H1 (cell line): ENCODE data around the gene SSU72. TPM values are rescaled to one million over a fixed set of nuclear protein-coding genes. Genes with fewer than 3 reads are reported as not detected.
"Not testable (repeated sequence)": the region's sequence is repeated elsewhere in the genome, so short reads cannot be mapped to it uniquely, and the experiment has no call there.

Source experiments
- CTCF ChIA-PET: fragments of 300-600 bp; sonication (Branson Sonifier 250); formaldehyde crosslinking; loops from one replicate; lab custom pipeline; 2021; ENCODE audit not compliant: partially characterized antibody; lab: Charles Lee
- POLR2A ChIA-PET: fragments of 300-600 bp; sonication (Branson Sonifier 250); formaldehyde crosslinking; loops from one replicate; lab custom pipeline; 2021; ENCODE audit warnings: inconsistent platforms; ENCODE audit not compliant: partially characterized antibody; lab: Charles Lee
- DNase-seq, 2 experiments: peaks; one replicate each; pipeline versions ENCODE4 v3.0.0 to v3.0.0-alpha.2; 2010 to 2022; ENCODE audit warnings: low spot score in 2 of 2, low read depth in 1 of 2, mixed read lengths in 1 of 2
- FAIRE-seq: peaks from 2 replicates; lab custom pipeline; 2011; peaks lifted over from hg19 to GRCh38; lab: Jason Lieb, UNC
- H2AFZ ChIP-seq: 2 replicates; pipeline ENCODE4 v1.8.1; 2012; ENCODE audit warnings: low read length, inconsistent platforms
- H2AK5ac ChIP-seq: 2 replicates; pipeline ENCODE4 v1.6.1; 2013; ENCODE audit warnings: low read depth, low read length
- H2BK120ac ChIP-seq: replicated peaks from 2 replicates; pipeline ENCODE3; 2013; ENCODE audit warnings: low read depth, low read length, inconsistent platforms
- H2BK12ac ChIP-seq: 2 replicates; pipeline ENCODE4 v1.6.1; 2013; ENCODE audit warnings: low read depth, low read length
- H2BK15ac ChIP-seq: 2 replicates; pipeline ENCODE4 v1.6.1; 2013; ENCODE audit warnings: low read length
- H2BK20ac ChIP-seq: 2 replicates; pipeline ENCODE4 v1.6.1; 2013; ENCODE audit warnings: low read length
- H2BK5ac ChIP-seq: 2 replicates; pipeline ENCODE4 v1.6.1; 2013; ENCODE audit warnings: low read depth, low read length
- H3K14ac ChIP-seq: 2 replicates; pipeline ENCODE4 v1.6.1; 2013; ENCODE audit warnings: inconsistent platforms; ENCODE audit not compliant: insufficient read length
- H3K18ac ChIP-seq: 2 replicates; pipeline ENCODE4 v1.6.1; 2013; ENCODE audit warnings: low read length; ENCODE audit errors: extremely low read depth
- H3K23ac ChIP-seq: 2 replicates; pipeline ENCODE4 v1.6.1; 2013; ENCODE audit warnings: inconsistent platforms; ENCODE audit not compliant: insufficient read length
- H3K23me2 ChIP-seq: 2 replicates; pipeline ENCODE4 v1.6.1; 2013; ENCODE audit warnings: low read depth, low read length
- H3K27ac ChIP-seq: 2 replicates; pipeline ENCODE4 v1.6.1; 2011; ENCODE audit warnings: low read depth, low read length, inconsistent platforms
- H3K27me3 ChIP-seq, 4 experiments: replicated peaks in 1 of 4; 1 replicate in 1 of 4; 2 replicates in 3 of 4; pipeline versions ENCODE4 v1.6.1 to v1.8.1; 2011 to 2013; ENCODE audit warnings: low read length in 3 of 4, mild to moderate bottlenecking in 3 of 4, inconsistent platforms in 2 of 4, mixed read lengths in 2 of 4, moderate library complexity in 1 of 4; ENCODE audit not compliant: control insufficient read depth in 3 of 4, insufficient read depth in 3 of 4; ENCODE audit errors: extremely low read depth in 1 of 4
- H3K36me3 ChIP-seq, 4 experiments: 2 replicates each; pipeline versions ENCODE4 v1.6.1 to v1.8.1; 2011 to 2013; ENCODE audit warnings: mild to moderate bottlenecking in 4 of 4, low read length in 3 of 4, moderate library complexity in 2 of 4, control low read depth in 1 of 4, inconsistent platforms in 1 of 4; ENCODE audit not compliant: insufficient read depth in 4 of 4, control insufficient read depth in 2 of 4
- H3K4ac ChIP-seq: replicated peaks from 2 replicates; pipeline ENCODE3; 2013; ENCODE audit warnings: low read length, low read depth, mixed read lengths, inconsistent platforms; ENCODE audit not compliant: insufficient read length
- H3K4me1 ChIP-seq, 4 experiments: replicated peaks in 1 of 4; 1 replicate in 1 of 4; 2 replicates in 3 of 4; pipeline versions ENCODE4 v1.6.1 to v1.8.1; 2011 to 2013; ENCODE audit warnings: low read length in 3 of 4, inconsistent platforms in 2 of 4, mixed read lengths in 1 of 4; ENCODE audit not compliant: insufficient read depth in 4 of 4, control insufficient read depth in 3 of 4
- H3K4me2 ChIP-seq, 2 experiments: 2 replicates each; pipeline versions ENCODE4 v1.6.1 to v1.8.1; 2011 to 2013; ENCODE audit warnings: low read depth in 2 of 2, low read length in 2 of 2, control low read depth in 1 of 2, inconsistent platforms in 1 of 2, mild to moderate bottlenecking in 1 of 2; ENCODE audit not compliant: insufficient read depth in 1 of 2
- H3K4me3 ChIP-seq, 4 experiments: fragments of 200-600, 300-600 bp in 1 of 4; sonication (generic), shearing (Covaris generic), sonication (Bioruptor Twin) in 1 of 4; 2 replicates each; pipeline versions ENCODE4 v1.5.1 to v1.8.1; 2011 to 2016; ENCODE audit warnings: low read length in 4 of 4, low read depth in 3 of 4, control low read depth in 2 of 4, inconsistent platforms in 2 of 4, mild to moderate bottlenecking in 2 of 4, mixed read lengths in 1 of 4, moderate library complexity in 1 of 4; ENCODE audit not compliant: insufficient read depth in 2 of 4; ENCODE audit errors: extremely low read depth in 1 of 4
- H3K56ac ChIP-seq: replicated peaks from 2 replicates; pipeline ENCODE3; 2013; ENCODE audit warnings: low read depth, mild to moderate bottlenecking, mixed read lengths, low read length, inconsistent platforms; ENCODE audit not compliant: insufficient read length
- H3K79me1 ChIP-seq: 2 replicates; pipeline ENCODE4 v1.6.1; 2013; ENCODE audit warnings: low read depth, low read length, control low read depth
- H3K79me2 ChIP-seq, 2 experiments: 2 replicates each; pipeline versions ENCODE4 v1.6.1 to v1.8.1; 2012 to 2013; ENCODE audit warnings: low read length in 2 of 2, mild to moderate bottlenecking in 2 of 2, inconsistent platforms in 1 of 2; ENCODE audit not compliant: insufficient read depth in 2 of 2, control insufficient read depth in 1 of 2
- H3K9ac ChIP-seq, 4 experiments: replicated peaks in 1 of 4; 1 replicate in 1 of 4; 2 replicates in 3 of 4; pipeline versions ENCODE4 v1.6.1 to v1.8.1; 2011 to 2013; ENCODE audit warnings: low read depth in 3 of 4, low read length in 3 of 4, control low read depth in 2 of 4, mild to moderate bottlenecking in 2 of 4, moderate library complexity in 2 of 4, inconsistent platforms in 1 of 4; ENCODE audit errors: extremely low read depth in 1 of 4
- H3K9me3 ChIP-seq, 2 experiments: 2 replicates each; pipeline versions ENCODE4 v1.6.1 to v1.8.1; 2012 to 2013; ENCODE audit warnings: mild to moderate bottlenecking in 2 of 2, moderate library complexity in 2 of 2, control low read depth in 1 of 2, inconsistent platforms in 1 of 2, low read depth in 1 of 2, low read length in 1 of 2, mixed read lengths in 1 of 2; ENCODE audit not compliant: insufficient read depth in 2 of 2
- H4K20me1 ChIP-seq, 2 experiments: replicated peaks in 1 of 2; 2 replicates each; pipeline versions ENCODE3 to v1.8.1; 2011 to 2013; ENCODE audit warnings: inconsistent platforms in 2 of 2, low read length in 2 of 2, mild to moderate bottlenecking in 1 of 2; ENCODE audit not compliant: insufficient read depth in 2 of 2, control insufficient read depth in 1 of 2
- H4K5ac ChIP-seq: 2 replicates; pipeline ENCODE4 v1.6.1; 2013; ENCODE audit warnings: low read length, low read depth, mixed read lengths, inconsistent platforms; ENCODE audit not compliant: insufficient read length
- H4K8ac ChIP-seq: 2 replicates; pipeline ENCODE4 v1.8.0; 2013; ENCODE audit warnings: mild to moderate bottlenecking, moderate library complexity, low read length, inconsistent platforms; ENCODE audit not compliant: insufficient read depth; ENCODE audit errors: extremely low read depth
- H4K91ac ChIP-seq: replicated peaks from 2 replicates; pipeline ENCODE3; 2013; ENCODE audit warnings: low read length, mixed read lengths, inconsistent platforms; ENCODE audit not compliant: insufficient read length
- WGBS, 2 experiments: shearing (Covaris generic) in 1 of 2; methylation state at CpG; one replicate each; pipeline versions ENCODE4 v1.1.6 to v1.1.7; 2013 to 2015; ENCODE audit warnings: low lambda C conversion rate in 2 of 2, mixed read lengths in 2 of 2, inconsistent platforms in 1 of 2, low coverage in 1 of 2, missing lambda C conversion rate in 1 of 2; ENCODE audit not compliant: insufficient replicate concordance in 2 of 2, insufficient coverage in 1 of 2, insufficient read length in 1 of 2; ENCODE audit errors: extremely low coverage in 1 of 2, missing lambda C conversion rate in 1 of 2; 5-methylcytosine and 5-hydroxymethylcytosine counted together
- polyA plus RNA-seq, 7 experiments: library from polyadenylated mRNA; depleted of rRNA in 3 of 7; stranded (reverse) in 5 of 7; unstranded in 2 of 7; fragments of >200 nt in 5 of 7; fragments of 200-250 nt in 2 of 7; gene quantifications; 1 replicate in 5 of 7; 2 replicates in 1 of 7; 4 replicates in 1 of 7; pipeline versions ENCODE4 v1.2.1 to v1.2.3, GENCODE V29; 2011 to 2013; ENCODE audit warnings: missing spikeins in 2 of 7, mixed read lengths in 2 of 7
- total RNA-seq: library from RNA; stranded (reverse); fragmentation: NEBNext Ultra II Directional; extraction: Animal tissue kit (Norgen Biotek cat#: 25700); gene quantifications from 2 replicates; pipeline ENCODE4 v1.2.1, GENCODE V29; 2021

The SSU72 gene
- total and polyA plus RNA-seq, 2 of the 8 experiments (the other 6 are each of a cell fraction or from before 2014, with no cell fraction given): 110 to 165 TPM

DNA sequence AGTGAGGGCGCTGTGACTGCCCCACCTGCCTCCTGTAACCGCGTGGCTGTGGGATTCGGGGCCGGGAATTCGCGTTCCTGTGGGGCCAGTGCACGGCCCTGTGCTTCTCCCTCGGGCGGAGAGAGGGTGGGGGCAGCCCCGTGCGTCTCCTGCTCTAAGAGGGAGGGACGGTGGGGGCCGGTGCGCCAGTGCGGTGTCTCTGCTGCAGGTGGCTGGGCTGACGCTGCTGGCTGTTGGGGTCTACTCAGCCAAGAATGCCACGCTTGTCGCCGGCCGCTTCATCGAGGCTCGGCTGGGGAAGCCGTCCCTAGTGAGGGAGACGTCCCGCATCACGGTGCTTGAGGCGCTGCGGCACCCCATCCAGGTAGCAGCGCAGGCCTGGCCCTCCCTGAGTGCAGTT lies 52.1 kb downstream of the SSU72 start:
- H3K9me3 ChIP-seq, H2AK5ac ChIP-seq, H3K23ac ChIP-seq, H2AFZ ChIP-seq, H4K5ac ChIP-seq, H4K91ac ChIP-seq, H3K27me3 ChIP-seq, H2BK20ac ChIP-seq, H3K14ac ChIP-seq, H4K20me1 ChIP-seq, POLR2A ChIA-PET, H3K18ac ChIP-seq, H3K79me2 ChIP-seq, H2BK15ac ChIP-seq, H3K27ac ChIP-seq, H3K4me3 ChIP-seq, H3K4me2 ChIP-seq, H3K4me1 ChIP-seq, H2BK120ac ChIP-seq, H4K8ac ChIP-seq, FAIRE-seq, H3K23me2 ChIP-seq, H3K56ac ChIP-seq, CTCF ChIA-PET, H3K4ac ChIP-seq, H3K79me1 ChIP-seq, H2BK12ac ChIP-seq, H3K9ac ChIP-seq, H2BK5ac ChIP-seq, DNase-seq: not testable (repeated sequence)
- H3K36me3 ChIP-seq: peaks cover 8 to 46% (median 22%) of the 10 kb centered on the region in 4 experiments
- WGBS, 2 experiments: 89% methylated on average over 10 of the region's 30 CpGs; no CpG with 5 or more reads in 1 of the 2 experiments
